H1 (cell line): ENCODE measurements around the gene ECSIT. TPM values are rescaled to one million over a fixed set of nuclear protein-coding genes. Genes with fewer than 3 reads are reported as not detected.

Experiments
- CHD2 ChIP-seq: IDR thresholded peaks from 2 replicates; pipeline ENCODE4 v1.6.1; 2012; ENCODE audit warnings: low read length, improper control_type of control experiment
- CREB1 ChIP-seq: IDR thresholded peaks from 2 replicates; pipeline ENCODE4 v1.6.1; 2012; ENCODE audit warnings: inconsistent platforms
- GABPA ChIP-seq: IDR thresholded peaks from 2 replicates; pipeline ENCODE4 v1.6.1; 2011; ENCODE audit warnings: mild to moderate bottlenecking, low read length, moderate library complexity, borderline replicate concordance; ENCODE audit not compliant: insufficient read depth
- JUN ChIP-seq: IDR thresholded peaks from 2 replicates; pipeline ENCODE4 v1.6.1; 2011; ENCODE audit warnings: low read depth, mild to moderate bottlenecking, improper control_type of control experiment, low read length
- JUND ChIP-seq: IDR thresholded peaks from 2 replicates; pipeline ENCODE4 v1.6.1; 2011; ENCODE audit warnings: mild to moderate bottlenecking, improper control_type of control experiment, low read length
- KDM1A ChIP-seq: fragments of 200-600, 300-600 bp; sonication (generic); IDR thresholded peaks from 2 replicates; pipeline ENCODE4 v1.7.1; 2016; ENCODE audit warnings: mild to moderate bottlenecking, low read length, borderline replicate concordance
- KDM5A ChIP-seq: fragments of 200-600 bp; IDR thresholded peaks from 2 replicates; pipeline ENCODE4 v1.7.1; 2012; ENCODE audit warnings: mild to moderate bottlenecking, low read length, inconsistent platforms, mixed read lengths
- MAX ChIP-seq: IDR thresholded peaks from 2 replicates; pipeline ENCODE4 v1.6.1; 2012; ENCODE audit warnings: inconsistent platforms
- PHF8 ChIP-seq: fragments of 200-600 bp; sonication (generic); conservative IDR thresholded peaks from 2 replicates; pipeline ENCODE4 v1.7.1; 2012; ENCODE audit warnings: low read depth, mild to moderate bottlenecking, inconsistent platforms, low read length, moderate library complexity
- RFX5 ChIP-seq: IDR thresholded peaks from 2 replicates; pipeline ENCODE4 v1.6.1; 2011; ENCODE audit warnings: low read depth, low read length, improper control_type of control experiment, borderline replicate concordance
- SIX5 ChIP-seq: IDR thresholded peaks from 2 replicates; pipeline ENCODE4 v1.6.1; 2011; ENCODE audit warnings: mild to moderate bottlenecking, low read depth, low read length
- TBP ChIP-seq: IDR thresholded peaks from 2 replicates; pipeline ENCODE4 v1.6.1; 2011; ENCODE audit warnings: low read depth, low read length, improper control_type of control experiment
- TEAD4 ChIP-seq: IDR thresholded peaks from 2 replicates; pipeline ENCODE4 v1.6.1; 2012; ENCODE audit warnings: low read depth, low read length, inconsistent platforms, mixed read lengths
- YY1 ChIP-seq: IDR thresholded peaks from 2 replicates; pipeline ENCODE4 v1.6.1; 2011; ENCODE audit warnings: low read depth, mild to moderate bottlenecking, low read length
- polyA plus RNA-seq, 7 experiments: library from polyadenylated mRNA; depleted of rRNA in 3 of 7; stranded (reverse) in 5 of 7; unstranded in 2 of 7; fragments of >200 nt in 5 of 7; fragments of 200-250 nt in 2 of 7; gene quantifications; 1 replicate in 5 of 7; 2 replicates in 1 of 7; 4 replicates in 1 of 7; pipeline versions ENCODE4 v1.2.1 to v1.2.3, GENCODE V29; 2011 to 2013; ENCODE audit warnings: missing spikeins in 2 of 7, mixed read lengths in 2 of 7
- total RNA-seq: library from RNA; stranded (reverse); fragmentation: NEBNext Ultra II Directional; extraction: Animal tissue kit (Norgen Biotek cat#: 25700); gene quantifications from 2 replicates; pipeline ENCODE4 v1.2.1, GENCODE V29; 2021
- TF ChIP-seq, protein P1 (sequence below): IDR thresholded peaks from 2 replicates; pipeline ENCODE4 v1.6.1; 2012; ENCODE audit warnings: inconsistent platforms

ECSIT gene
- total and polyA plus RNA-seq, 2 of the 8 experiments (the other 6 are each of a cell fraction or from before 2014, with no cell fraction given): 55.7 to 74.1 TPM

GRCh38 chr19:11538232-11539036 is 9.5 kb upstream of the ECSIT start, which contains the start of gene CNN1 (continued):
- 0 out of 2 replicates have a peak, but pooled peaks have one; percentile 32 for TF ChIP-seq JUN
- no peak for TF ChIP-seq YY1
- TF ChIP-seq, protein P1, sequence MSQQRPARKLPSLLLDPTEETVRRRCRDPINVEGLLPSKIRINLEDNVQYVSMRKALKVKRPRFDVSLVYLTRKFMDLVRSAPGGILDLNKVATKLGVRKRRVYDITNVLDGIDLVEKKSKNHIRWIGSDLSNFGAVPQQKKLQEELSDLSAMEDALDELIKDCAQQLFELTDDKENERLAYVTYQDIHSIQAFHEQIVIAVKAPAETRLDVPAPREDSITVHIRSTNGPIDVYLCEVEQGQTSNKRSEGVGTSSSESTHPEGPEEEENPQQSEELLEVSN: 0 out of 2 replicates have a peak, but pooled peaks have one; percentile 34
- TF ChIP-seq PHF8: peak; percentile 44; the same call in 1 of the 2 replicates
- peak; percentile 93; the same call in 1 of the 2 replicates for TF ChIP-seq KDM1A
- no peak for TF ChIP-seq GABPA
- peak; percentile 74 for TF ChIP-seq CREB1
- peak; percentile 66; the same call in 1 of the 2 replicates for TF ChIP-seq JUND
- TF ChIP-seq KDM5A: no peak
- TF ChIP-seq MAX: peak; percentile 29; the same call in 1 of the 2 replicates
- TF ChIP-seq TBP: peak; percentile 69
- no peak for TF ChIP-seq RFX5
- no peak for TF ChIP-seq TEAD4
- TF ChIP-seq SIX5: no peak
- TF ChIP-seq CHD2: 0 out of 2 replicates have a peak, but pooled peaks have one; percentile 34
